Liver (tissue), 9 donors: Measurements from ENCODE around the gene IL17A. TPM values are rescaled to one million over a fixed set of nuclear protein-coding genes. Genes with fewer than 3 reads are reported as not detected.

ENCODE experiments used
- DNase-seq: peaks from one replicate; pipeline ENCODE4 v3.0.0-alpha.2; 2017; ENCODE audit warnings: low spot score
- H3K27ac ChIP-seq, 2 donors: one replicate each; pipeline ENCODE4 v1.7.0; 2013; ENCODE audit warnings: inconsistent platforms in 2 of 2, low read length in 2 of 2, control low read depth in 1 of 2, low read depth in 1 of 2, mild to moderate bottlenecking in 1 of 2
- H3K27me3 ChIP-seq, 4 donors: one replicate each; pipeline versions ENCODE4 v1.6.1 to v1.7.0; 2013; ENCODE audit warnings: low read length in 3 of 4, inconsistent platforms in 1 of 4, mild to moderate bottlenecking in 1 of 4, moderate library complexity in 1 of 4; ENCODE audit not compliant: control insufficient read depth in 4 of 4, insufficient read depth in 4 of 4
- H3K36me3 ChIP-seq, 4 donors: one replicate each; pipeline versions ENCODE4 v1.6.1 to v1.7.0; 2013; ENCODE audit warnings: low read length in 3 of 4, mild to moderate bottlenecking in 3 of 4, low read depth in 1 of 4, moderate library complexity in 1 of 4; ENCODE audit not compliant: control insufficient read depth in 4 of 4, insufficient read depth in 3 of 4
- H3K4me1 ChIP-seq, 4 donors: one replicate each; pipeline versions ENCODE4 v1.6.1 to v1.7.0; 2013; ENCODE audit warnings: low read length in 3 of 4, mild to moderate bottlenecking in 3 of 4, moderate library complexity in 1 of 4; ENCODE audit not compliant: control insufficient read depth in 4 of 4, insufficient read depth in 4 of 4
- H3K4me3 ChIP-seq, 3 donors: one replicate each; pipeline versions ENCODE4 v1.6.1 to v1.7.0; 2013; ENCODE audit warnings: low read length in 3 of 3, control low read depth in 1 of 3, low read depth in 1 of 3, mild to moderate bottlenecking in 1 of 3
- H3K9ac ChIP-seq, 2 donors: one replicate each; pipeline ENCODE4 v1.7.0; 2013; ENCODE audit warnings: low read length in 2 of 2, mild to moderate bottlenecking in 2 of 2, moderate library complexity in 2 of 2, control low read depth in 1 of 2, low read depth in 1 of 2
- H3K9me3 ChIP-seq, 4 donors: one replicate each; pipeline versions ENCODE4 v1.6.1 to v1.7.0; 2013; ENCODE audit warnings: low read length in 3 of 4; ENCODE audit not compliant: control insufficient read depth in 4 of 4
- ATF3 ChIP-seq: IDR thresholded peaks from 2 replicates; pipeline ENCODE4 v1.6.1; 2016; ENCODE audit warnings: antibody characterized with exemption
- CTCF ChIP-seq: fragments of 150-350 bp; IDR thresholded peaks from 2 replicates; pipeline ENCODE4 v1.5.1; 2017; ENCODE audit warnings: improper control_type of control experiment, low read depth, low read length; ENCODE audit not compliant: missing input control
- EGR1 ChIP-seq, 2 donors: IDR thresholded peaks; 2 replicates each; pipeline ENCODE4 v1.6.1; 2016 to 2018; ENCODE audit warnings: antibody characterized with exemption in 2 of 2, low read depth in 2 of 2
- FOXA1 ChIP-seq: IDR thresholded peaks from 2 replicates; pipeline ENCODE4 v1.6.1; 2016; ENCODE audit warnings: antibody characterized with exemption
- FOXA2 ChIP-seq: IDR thresholded peaks from 2 replicates; pipeline ENCODE4 v1.6.1; 2016; ENCODE audit warnings: antibody characterized with exemption
- GABPA ChIP-seq, 2 donors: IDR thresholded peaks in 1 of 2; conservative IDR thresholded peaks in 1 of 2; 2 replicates each; pipeline ENCODE4 v1.6.1; 2016; ENCODE audit warnings: antibody characterized with exemption in 2 of 2, mild to moderate bottlenecking in 1 of 2, moderate library complexity in 1 of 2
- HNF4A ChIP-seq, 2 donors: conservative IDR thresholded peaks; 2 replicates each; pipeline ENCODE4 v1.6.1; 2016; ENCODE audit warnings: antibody characterized with exemption in 2 of 2, mild to moderate bottlenecking in 2 of 2
- HNF4G ChIP-seq: IDR thresholded peaks from 2 replicates; pipeline ENCODE4 v1.6.1; 2016; ENCODE audit warnings: antibody characterized with exemption
- JUND ChIP-seq, 2 donors: IDR thresholded peaks; 2 replicates each; pipeline ENCODE4 v1.6.1; 2016; ENCODE audit warnings: antibody characterized with exemption in 2 of 2
- MAX ChIP-seq: IDR thresholded peaks from 2 replicates; pipeline ENCODE4 v1.6.1; 2016; ENCODE audit warnings: antibody characterized with exemption
- NR2F2 ChIP-seq: IDR thresholded peaks from 2 replicates; pipeline ENCODE4 v1.6.1; 2016; ENCODE audit warnings: antibody characterized with exemption
- RAD21 ChIP-seq, 2 donors: IDR thresholded peaks; 2 replicates each; pipeline ENCODE4 v1.6.1; 2016; ENCODE audit warnings: antibody characterized with exemption in 2 of 2, mild to moderate bottlenecking in 2 of 2
- REST ChIP-seq: IDR thresholded peaks from 2 replicates; pipeline ENCODE4 v1.6.1; 2016; ENCODE audit warnings: antibody characterized with exemption, mild to moderate bottlenecking
- RXRA ChIP-seq, 2 donors: IDR thresholded peaks; 2 replicates each; pipeline ENCODE4 v1.6.1; 2017 to 2018; ENCODE audit warnings: antibody characterized with exemption in 2 of 2, mild to moderate bottlenecking in 1 of 2
- SP1 ChIP-seq: IDR thresholded peaks from 2 replicates; pipeline ENCODE4 v1.6.1; 2018; ENCODE audit warnings: antibody characterized with exemption, mild to moderate bottlenecking
- TAF1 ChIP-seq: conservative IDR thresholded peaks from 2 replicates; pipeline ENCODE4 v1.6.1; 2016; ENCODE audit warnings: antibody characterized with exemption, mild to moderate bottlenecking
- YY1 ChIP-seq: IDR thresholded peaks from 2 replicates; pipeline ENCODE4 v1.6.1; 2016; ENCODE audit warnings: antibody characterized with exemption, mild to moderate bottlenecking
- ZBTB33 ChIP-seq: IDR thresholded peaks from 2 replicates; pipeline ENCODE4 v1.6.1; 2016; ENCODE audit warnings: antibody characterized with exemption
- WGBS: extraction: QIAGEN DNeasy Blood & Tissue Kit; methylation state at CpG from one replicate; pipeline ENCODE4 v1.1.7; 2013; 5-methylcytosine and 5-hydroxymethylcytosine counted together
- polyA plus RNA-seq, 2 donors: library from polyadenylated mRNA; stranded (reverse) in 1 of 2; unstranded in 1 of 2; fragments of 200-250 nt in 1 of 2; fragments of >200 nt in 1 of 2; fragmentation: Nextera tagmentation in 1 of 2; extraction: Ambion mirVana in 1 of 2; gene quantifications; one replicate each; pipeline versions ENCODE4 v1.2.1 to v1.2.3, GENCODE V29; 2013 to 2015
- total RNA-seq, 2 donors: library from RNA; depleted of rRNA; stranded (reverse); fragments of >200 nt; gene quantifications; one replicate each; pipeline ENCODE4 v1.2.3, GENCODE V29; 2014
- donor health status: healthy.
- donor health status: healthy.
- donor health status: healthy.
- donor health status: healthy.
- donor health status: healthy.

The IL17A gene
- total and polyA plus RNA-seq, 4 donors = not detected

GRCh38 chr6:52231406-52232127, 45.4 kb downstream of the IL17A start:
- no peaks in the 10 kb centered on the region for H3K27me3 ChIP-seq
- no peak for DNase-seq
- TF ChIP-seq RAD21 (IDR thresholded peaks at IDR 0.05) = no peak
- TF ChIP-seq HNF4G = no peak
- TF ChIP-seq JUND (IDR thresholded peaks at IDR 0.05) = no peak
- no peak for TF ChIP-seq CTCF
- no peak for TF ChIP-seq FOXA2
- TF ChIP-seq SP1 = no peak
- no peak for TF ChIP-seq YY1
- TF ChIP-seq REST = no peak
- TF ChIP-seq MAX = no peak
- TF ChIP-seq ATF3 = no peak
- no peak for TF ChIP-seq FOXA1
- no peak for TF ChIP-seq EGR1 (IDR thresholded peaks at IDR 0.05; ENCODE audit: low read depth in 2 of 2)
- no peak for TF ChIP-seq HNF4A (conservative IDR thresholded peaks at IDR 0.05)
- TF ChIP-seq RXRA (IDR thresholded peaks at IDR 0.05) = no peak
- TF ChIP-seq NR2F2 = no peak
- TF ChIP-seq GABPA (IDR thresholded peaks at IDR 0.05 in 1 of 2, conservative IDR thresholded peaks at IDR 0.05 in 1 of 2) = no peak
- TF ChIP-seq TAF1 = no peak
- TF ChIP-seq ZBTB33 = no peak

More at GRCh38 chr6:52231406-52232127, 45.4 kb downstream of the IL17A start:
- Histone ChIP-seq H3K4me3 (no peak overlapping the region), H3K27ac (no peak overlapping the region), H3K9ac (no peak overlapping the region), H3K4me1 (peaks cover 0 to 6% (median 2%) of the 10 kb centered on the region in 4 donors), H3K36me3 (no peaks in the 10 kb centered on the region), H3K9me3 (no peaks in the 10 kb centered on the region)
- 90% methylated on average over 8 of the region's 8 CpGs for WGBS
